ENCODE data around the gene RNASE3.
A peak's percentile ranks its signal among the peaks of the same experiment; 100 is the strongest.
"Not testable (repeated sequence)": the region's sequence is repeated elsewhere in the genome, so short reads cannot be mapped to it uniquely, and the experiment has no call there.

Gene RNASE3

GRCh38 chr14:20923766-20924297, 32.6 kb downstream of the RNASE3 start:
- H3K4me2 ChIP-seq (ENCODE audit: low read length); H3K27ac ChIP-seq (ENCODE audit: low read length); H3K4me3 ChIP-seq (ENCODE audit: low read length); H4K20me1 ChIP-seq (ENCODE audit: insufficient read depth, low read length); H3K36me3 ChIP-seq (replicated peaks; ENCODE audit: low read depth, low read length); H3K9me3 ChIP-seq (ENCODE audit: insufficient read depth, low read length); H3K79me2 ChIP-seq (ENCODE audit: low read length); H3K9ac ChIP-seq (ENCODE audit: low read length); H2AFZ ChIP-seq (ENCODE audit: low read depth, low read length); H3K4me1 ChIP-seq (ENCODE audit: low read length): not testable (repeated sequence)
- peaks cover 16% of the 10 kb centered on the region for H3K27me3 ChIP-seq (ENCODE audit: low read depth, low read length)

GRCh38 chr14:20934148-20934762, 43.1 kb downstream of the RNASE3 start:
- TF ChIP-seq CTCF (IDR thresholded peaks at IDR 0.05; ENCODE audit: low read depth, low read length) (peak; percentile 61), EZH2phosphoT487 (IDR thresholded peaks at IDR 0.05; ENCODE audit: low read depth) (no peak)
- Histone ChIP-seq H3K9ac (ENCODE audit: low read length) (no peak overlapping the region), H2AFZ (ENCODE audit: low read depth, low read length) (no peak overlapping the region), H3K79me2 (ENCODE audit: low read length) (no peaks in the 10 kb centered on the region), H4K20me1 (ENCODE audit: insufficient read depth, low read length) (no peaks in the 10 kb centered on the region), H3K36me3 (replicated peaks; ENCODE audit: low read depth, low read length) (no peaks in the 10 kb centered on the region), H3K27ac (ENCODE audit: low read length) (no peak overlapping the region), H3K4me2 (ENCODE audit: low read length) (no peak overlapping the region), H3K4me3 (ENCODE audit: low read length) (no peak overlapping the region), H3K27me3 (ENCODE audit: low read depth, low read length) (no peaks in the 10 kb centered on the region), H3K4me1 (ENCODE audit: low read length) (peaks cover 13% of the 10 kb centered on the region), H3K9me3 (ENCODE audit: insufficient read depth, low read length) (no peaks in the 10 kb centered on the region)

- Histone ChIP-seq H3K79me2 (ENCODE audit: low read length) (no peaks in the 10 kb centered on the region), H2AFZ (ENCODE audit: low read depth, low read length) (peak overlapping the region; percentile 63; the same call in 1 of the 2 replicates), H3K36me3 (replicated peaks; ENCODE audit: low read depth, low read length) (no peaks in the 10 kb centered on the region), H3K9ac (ENCODE audit: low read length) (no peak overlapping the region), H3K9me3 (ENCODE audit: insufficient read depth, low read length) (no peaks in the 10 kb centered on the region), H4K20me1 (ENCODE audit: insufficient read depth, low read length) (no peaks in the 10 kb centered on the region), H3K4me3 (ENCODE audit: low read length) (no peak overlapping the region; the same call in 1 of the 2 replicates), H3K27ac (ENCODE audit: low read length) (no peak overlapping the region), H3K4me1 (ENCODE audit: low read length) (peaks cover 13% of the 10 kb centered on the region), H3K27me3 (ENCODE audit: low read depth, low read length) (no peaks in the 10 kb centered on the region), H3K4me2 (ENCODE audit: low read length) (peak overlapping the region; percentile 40)
- TF ChIP-seq CTCF (IDR thresholded peaks at IDR 0.05; ENCODE audit: low read depth, low read length) (no peak), EZH2phosphoT487 (IDR thresholded peaks at IDR 0.05; ENCODE audit: low read depth) (no peak)
These were observed 44.3 kb downstream of the RNASE3 start for GRCh38 chr14:20935303-20935984.

Measured in OCI-LY3 (cell line).